Keratinocyte (primary cell): Measurements from ENCODE around the gene ORM2. TPM values are rescaled to one million over a fixed set of nuclear protein-coding genes. Genes with fewer than 3 reads are reported as not detected.

Experiments used
- DNase-seq: peaks from one replicate; pipeline ENCODE4 v3.0.0-alpha.2; 2011; ENCODE audit warnings: low read depth, missing footprints, low spot score
- FAIRE-seq: peaks from 2 replicates; lab custom pipeline; 2011; peaks lifted over from hg19 to GRCh38; lab: Jason Lieb, UNC
- H2AFZ ChIP-seq: 2 replicates; pipeline ENCODE4 v1.6.0; 2012; ENCODE audit warnings: low read length, control low read depth, inconsistent platforms; ENCODE audit not compliant: control insufficient read depth
- H3K27ac ChIP-seq: 2 replicates; pipeline ENCODE4 v1.5.1; 2011; ENCODE audit warnings: low read length; ENCODE audit not compliant: control insufficient read depth, insufficient read depth
- H3K27me3 ChIP-seq: 3 replicates; pipeline ENCODE4 v1.6.0; 2011; ENCODE audit warnings: low read length; ENCODE audit not compliant: control insufficient read depth, insufficient read depth; ENCODE audit errors: extremely low read depth
- H3K36me3 ChIP-seq, 2 experiments: 2 replicates in 1 of 2; 3 replicates in 1 of 2; pipeline ENCODE4 v1.5.1; 2011; ENCODE audit warnings: low read length in 2 of 2, mild to moderate bottlenecking in 1 of 2; ENCODE audit not compliant: control insufficient read depth in 2 of 2, insufficient read depth in 2 of 2; ENCODE audit errors: extremely low read depth in 1 of 2
- H3K4me1 ChIP-seq: 3 replicates; pipeline ENCODE4 v1.5.1; 2011; ENCODE audit warnings: low read length; ENCODE audit not compliant: control insufficient read depth, insufficient read depth; ENCODE audit errors: extremely low read depth
- H3K4me2 ChIP-seq: 3 replicates; pipeline ENCODE4 v1.6.0; 2011; ENCODE audit warnings: low read depth, low read length; ENCODE audit not compliant: control insufficient read depth, insufficient read depth; ENCODE audit errors: extremely low read depth
- H3K4me3 ChIP-seq, 3 experiments: fragments of 200-600 bp in 1 of 3; sonication (generic) in 1 of 3; 2 replicates in 2 of 3; 3 replicates in 1 of 3; pipeline ENCODE4 v1.5.1; 2011 to 2016; ENCODE audit warnings: low read length in 3 of 3, mild to moderate bottlenecking in 3 of 3, control low read depth in 2 of 3, inconsistent platforms in 1 of 3, low read depth in 1 of 3, mixed read lengths in 1 of 3, mixed run types in 1 of 3, moderate library complexity in 1 of 3; ENCODE audit not compliant: control insufficient read depth in 2 of 3, insufficient read depth in 2 of 3; ENCODE audit errors: extremely low read depth in 1 of 3
- H3K79me2 ChIP-seq: 2 replicates; pipeline ENCODE4 v1.6.0; 2012; ENCODE audit warnings: low read length; ENCODE audit not compliant: control insufficient read depth, insufficient read depth
- H3K9ac ChIP-seq: 3 replicates; pipeline ENCODE4 v1.6.0; 2011; ENCODE audit warnings: low read length; ENCODE audit not compliant: control insufficient read depth, insufficient read depth; ENCODE audit errors: extremely low read depth
- H3K9me1 ChIP-seq: 3 replicates; pipeline ENCODE4 v1.6.0; 2011; ENCODE audit warnings: low read length; ENCODE audit not compliant: control insufficient read depth, insufficient read depth; ENCODE audit errors: extremely low read depth
- H3K9me3 ChIP-seq: 2 replicates; pipeline ENCODE4 v1.5.1; 2012; ENCODE audit warnings: low read depth, low read length; ENCODE audit not compliant: control insufficient read depth
- H4K20me1 ChIP-seq: 3 replicates; pipeline ENCODE4 v1.6.0; 2011; ENCODE audit warnings: low read length; ENCODE audit not compliant: control insufficient read depth, insufficient read depth; ENCODE audit errors: extremely low read depth
- EZH2 ChIP-seq: IDR thresholded peaks from one replicate; pipeline ENCODE4 v1.6.1; 2012; ENCODE audit warnings: inconsistent platforms, mild to moderate bottlenecking, low read length, moderate library complexity
- dilution Hi-C: fragments of 300-500 bp; cut with MboI; formaldehyde crosslinking; loops from one replicate; pipeline ENCODE4 v1.7.0; 2020; ENCODE audit warnings: low sequenced_read_pairs; ENCODE audit not compliant: extremely low pct_ligation_motif_present
- polyA plus RNA-seq, 5 experiments: library from polyadenylated mRNA; depleted of rRNA in 3 of 5; stranded (reverse) in 3 of 5; stranded (forward) in 1 of 5; unstranded in 1 of 5; fragments of >200 nt; gene quantifications; 1 replicate in 1 of 5; 2 replicates in 3 of 5; 3 replicates in 1 of 5; pipeline versions ENCODE4 v1.2.1 to v1.2.3, GENCODE V29; 2011 to 2012; ENCODE audit warnings: missing spikeins in 2 of 5, low read depth in 1 of 5, low replicate concordance in 1 of 5
- TF ChIP-seq, protein P1 (sequence below), 3 experiments: IDR thresholded peaks in 1 of 3; conservative IDR thresholded peaks in 1 of 3; optimal IDR thresholded peaks in 1 of 3; 2 replicates in 2 of 3; 3 replicates in 1 of 3; pipeline versions ENCODE3 to v1.5.1; 2011; ENCODE audit warnings: low read length in 3 of 3, mild to moderate bottlenecking in 3 of 3, moderate library complexity in 2 of 3, control low read depth in 1 of 3, inconsistent platforms in 1 of 3; ENCODE audit not compliant: insufficient read depth in 2 of 3; ENCODE audit errors: extremely low read depth in 1 of 3

The ORM2 gene
- polyA plus RNA-seq, 1 donor (not counting 4 experiments of a cell fraction or from before 2014, with no cell fraction given), result not detected

DNA sequence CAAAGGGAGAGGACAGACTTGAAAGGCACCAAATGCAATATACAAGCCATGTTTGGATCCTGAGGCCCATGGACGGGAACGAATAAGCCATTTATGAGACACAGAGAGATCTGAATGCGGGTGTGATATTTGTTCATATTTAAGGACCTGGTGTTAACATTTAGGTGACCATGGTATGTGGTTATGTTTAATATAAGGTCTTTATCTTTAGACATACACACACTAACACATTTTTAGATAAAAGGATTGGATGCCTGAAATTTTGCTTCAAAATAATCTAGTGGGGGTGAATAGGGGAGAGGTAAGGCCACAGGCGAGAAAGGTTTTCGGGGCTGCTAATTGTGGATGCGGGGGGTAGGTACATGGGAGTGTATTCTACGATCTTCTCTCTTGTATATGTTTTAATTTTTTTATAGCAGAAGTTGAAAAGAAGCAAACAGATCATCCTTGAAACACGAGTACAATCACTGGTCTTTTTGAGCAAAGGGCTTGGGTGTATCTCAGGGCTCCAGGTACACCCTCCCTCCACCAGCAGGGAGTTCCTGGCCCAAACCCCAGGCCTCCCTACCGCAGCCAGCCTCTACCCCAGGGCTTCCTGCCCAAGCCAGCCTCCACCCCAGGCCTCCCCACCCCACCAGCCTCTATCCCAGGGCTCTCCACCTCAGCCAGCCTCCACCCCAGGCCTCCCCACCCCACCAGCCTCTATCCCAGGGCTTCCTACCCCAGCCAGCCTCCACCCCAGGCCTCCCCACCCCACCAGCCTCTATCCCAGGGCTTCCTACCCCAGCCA lies 45.9 kb downstream of the ORM2 start:
- Histone ChIP-seq H3K27ac (no peak overlapping the region), H3K9me3 (no peaks in the 10 kb centered on the region), H3K79me2 (no peaks in the 10 kb centered on the region), H3K27me3 (no peaks in the 10 kb centered on the region), H3K36me3 (peaks cover 2 to 3% of the 10 kb centered on the region in 2 experiments), H2AFZ (no peak overlapping the region), H3K4me2 (no peak overlapping the region), H3K4me3 (no peak overlapping the region), H3K4me1 (peaks cover 17% of the 10 kb centered on the region), H4K20me1 (no peaks in the 10 kb centered on the region), H3K9me1 (no peaks in the 10 kb centered on the region), H3K9ac (no peak overlapping the region)
- dilution Hi-C loops, result no loop called here
- FAIRE-seq (no peak), DNase-seq (no peak)
- no peak for TF ChIP-seq EZH2
- TF ChIP-seq, protein P1, sequence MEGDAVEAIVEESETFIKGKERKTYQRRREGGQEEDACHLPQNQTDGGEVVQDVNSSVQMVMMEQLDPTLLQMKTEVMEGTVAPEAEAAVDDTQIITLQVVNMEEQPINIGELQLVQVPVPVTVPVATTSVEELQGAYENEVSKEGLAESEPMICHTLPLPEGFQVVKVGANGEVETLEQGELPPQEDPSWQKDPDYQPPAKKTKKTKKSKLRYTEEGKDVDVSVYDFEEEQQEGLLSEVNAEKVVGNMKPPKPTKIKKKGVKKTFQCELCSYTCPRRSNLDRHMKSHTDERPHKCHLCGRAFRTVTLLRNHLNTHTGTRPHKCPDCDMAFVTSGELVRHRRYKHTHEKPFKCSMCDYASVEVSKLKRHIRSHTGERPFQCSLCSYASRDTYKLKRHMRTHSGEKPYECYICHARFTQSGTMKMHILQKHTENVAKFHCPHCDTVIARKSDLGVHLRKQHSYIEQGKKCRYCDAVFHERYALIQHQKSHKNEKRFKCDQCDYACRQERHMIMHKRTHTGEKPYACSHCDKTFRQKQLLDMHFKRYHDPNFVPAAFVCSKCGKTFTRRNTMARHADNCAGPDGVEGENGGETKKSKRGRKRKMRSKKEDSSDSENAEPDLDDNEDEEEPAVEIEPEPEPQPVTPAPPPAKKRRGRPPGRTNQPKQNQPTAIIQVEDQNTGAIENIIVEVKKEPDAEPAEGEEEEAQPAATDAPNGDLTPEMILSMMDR (optimal IDR thresholded peaks at IDR 0.05 in 1 of 3, IDR thresholded peaks at IDR 0.05 in 1 of 3, conservative IDR thresholded peaks at IDR 0.05 in 1 of 3; ENCODE audit: extremely low read depth in 1 of 3, insufficient read depth in 2 of 3, low read length in 3 of 3), result no peak

DNA sequence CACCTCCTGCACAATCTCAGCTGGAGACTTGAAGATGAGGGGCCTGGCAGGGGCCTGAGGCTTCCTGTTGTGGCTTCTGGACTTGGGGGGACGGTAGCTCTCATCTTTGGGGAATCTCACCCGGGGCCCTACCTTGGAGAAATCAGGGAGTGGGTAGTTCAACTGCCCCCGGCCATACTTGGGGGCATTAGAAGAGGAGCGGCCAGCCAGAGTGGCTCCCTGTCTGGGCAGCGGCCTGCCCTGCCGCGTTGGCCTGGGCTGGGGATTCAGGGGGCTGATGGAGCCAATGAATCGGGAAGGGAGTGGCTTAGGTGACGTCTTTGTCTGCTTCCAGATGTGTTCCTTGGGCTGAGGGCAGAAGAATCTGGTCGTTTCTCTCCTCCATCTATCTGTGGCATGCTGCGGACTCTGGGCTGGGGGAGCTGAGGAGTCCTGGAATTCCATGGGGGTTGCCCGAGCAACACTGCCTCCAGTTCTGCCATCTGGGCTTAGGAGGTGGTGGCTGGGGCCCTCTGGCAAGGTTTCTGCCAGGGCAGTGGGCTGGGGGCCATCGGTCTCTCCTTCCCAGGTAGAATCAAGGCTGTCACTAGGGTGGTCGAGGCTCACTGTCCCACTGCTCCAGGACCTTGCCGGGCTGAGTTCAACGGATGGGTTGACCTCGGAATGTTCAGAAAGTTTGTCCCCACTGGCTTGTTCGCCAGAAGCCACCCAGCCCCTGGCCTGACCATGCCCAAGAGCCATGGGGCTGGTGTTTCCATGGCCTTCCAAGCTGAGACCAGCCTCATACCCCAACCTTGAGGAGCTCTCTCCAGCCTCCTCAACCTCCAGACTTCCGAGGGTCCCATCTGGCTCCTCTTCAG lies 47.1 kb downstream of the ORM2 start:
- Histone ChIP-seq H3K9me1 (no peaks in the 10 kb centered on the region), H3K27ac (no peak overlapping the region), H3K9me3 (no peaks in the 10 kb centered on the region), H3K9ac (no peak overlapping the region), H3K27me3 (no peaks in the 10 kb centered on the region), H3K4me2 (no peak overlapping the region), H4K20me1 (no peaks in the 10 kb centered on the region), H3K4me3 (no peak overlapping the region), H2AFZ (no peak overlapping the region), H3K36me3 (peaks cover 2 to 3% of the 10 kb centered on the region in 2 experiments), H3K79me2 (no peaks in the 10 kb centered on the region), H3K4me1 (peaks cover 9% of the 10 kb centered on the region)
- TF ChIP-seq, protein P1 (optimal IDR thresholded peaks at IDR 0.05 in 1 of 3, IDR thresholded peaks at IDR 0.05 in 1 of 3, conservative IDR thresholded peaks at IDR 0.05 in 1 of 3; ENCODE audit: extremely low read depth in 1 of 3, insufficient read depth in 2 of 3, low read length in 3 of 3), result no peak
- no peak for TF ChIP-seq EZH2
- DNase-seq (no peak), FAIRE-seq (no peak)
- dilution Hi-C loops, result no loop called here
